Hepatocyte (in vitro differentiated cells): ENCODE data around the gene FAT1.

Source experiments
- CTCF ChIP-seq: fragments of 200-600 bp; sonication (generic); IDR thresholded peaks from 2 replicates; pipeline ENCODE4 v1.5.1; 2016; ENCODE audit warnings: antibody characterized with exemption, mild to moderate bottlenecking; ENCODE audit not compliant: poor library complexity
- EZH2 ChIP-seq: fragments of 200-600 bp; sonication (generic); IDR thresholded peaks from 2 replicates; pipeline ENCODE4 v1.6.1; 2016; ENCODE audit warnings: antibody characterized with exemption, mild to moderate bottlenecking, borderline replicate concordance
- EZH2phosphoT487 ChIP-seq: fragments of 200-600 bp; sonication (generic); IDR thresholded peaks from one replicate; pipeline ENCODE4 v1.6.1; 2018; ENCODE audit warnings: antibody characterized with exemption, mild to moderate bottlenecking, low read depth, moderate library complexity; ENCODE audit not compliant: unreplicated experiment, severe bottlenecking

GRCh38 chr4:186688150-186688943, 35.3 kb downstream of the FAT1 start:
- no peak for TF ChIP-seq CTCF
- TF ChIP-seq EZH2 = no peak
- TF ChIP-seq EZH2phosphoT487 = no peak
